A673 (cell line): ENCODE measurements around the gene PRDM13.

Experiments used
- EZH2 ChIP-seq: fragments of 200-600 bp; sonication (generic); IDR thresholded peaks from 2 replicates; pipeline ENCODE4 v1.6.1; 2017; ENCODE audit warnings: borderline replicate concordance, low read depth, mild to moderate bottlenecking, mixed read lengths, antibody characterized with exemption, low read length; ENCODE audit not compliant: poor library complexity, severe bottlenecking
- TF ChIP-seq, protein P1 (sequence below): fragments of 300-800, 200-600 bp; sonication (generic); conservative IDR thresholded peaks from 2 replicates; pipeline ENCODE4 v1.5.1; 2017; ENCODE audit warnings: low read depth, mild to moderate bottlenecking, antibody characterized with exemption, low read length, moderate library complexity, mixed read lengths

GRCh38 chr6:99660206-99660605 is 53.6 kb downstream of the PRDM13 start:
- TF ChIP-seq, protein P1, sequence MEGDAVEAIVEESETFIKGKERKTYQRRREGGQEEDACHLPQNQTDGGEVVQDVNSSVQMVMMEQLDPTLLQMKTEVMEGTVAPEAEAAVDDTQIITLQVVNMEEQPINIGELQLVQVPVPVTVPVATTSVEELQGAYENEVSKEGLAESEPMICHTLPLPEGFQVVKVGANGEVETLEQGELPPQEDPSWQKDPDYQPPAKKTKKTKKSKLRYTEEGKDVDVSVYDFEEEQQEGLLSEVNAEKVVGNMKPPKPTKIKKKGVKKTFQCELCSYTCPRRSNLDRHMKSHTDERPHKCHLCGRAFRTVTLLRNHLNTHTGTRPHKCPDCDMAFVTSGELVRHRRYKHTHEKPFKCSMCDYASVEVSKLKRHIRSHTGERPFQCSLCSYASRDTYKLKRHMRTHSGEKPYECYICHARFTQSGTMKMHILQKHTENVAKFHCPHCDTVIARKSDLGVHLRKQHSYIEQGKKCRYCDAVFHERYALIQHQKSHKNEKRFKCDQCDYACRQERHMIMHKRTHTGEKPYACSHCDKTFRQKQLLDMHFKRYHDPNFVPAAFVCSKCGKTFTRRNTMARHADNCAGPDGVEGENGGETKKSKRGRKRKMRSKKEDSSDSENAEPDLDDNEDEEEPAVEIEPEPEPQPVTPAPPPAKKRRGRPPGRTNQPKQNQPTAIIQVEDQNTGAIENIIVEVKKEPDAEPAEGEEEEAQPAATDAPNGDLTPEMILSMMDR, result no peak
- no peak for TF ChIP-seq EZH2
